GM18526 (cell line): ENCODE results near the gene IL21R.

Experiments
- POLR2A ChIP-seq: IDR thresholded peaks from 3 replicates; pipeline ENCODE4 v1.6.1; 2011; ENCODE audit not compliant: insufficient read length; ENCODE audit errors: extremely low read depth

Gene IL21R

GRCh38 chr16:27426423-27427408, 24.7 kb downstream of the IL21R start:
- peak; percentile 84 for TF ChIP-seq POLR2A

DNA sequence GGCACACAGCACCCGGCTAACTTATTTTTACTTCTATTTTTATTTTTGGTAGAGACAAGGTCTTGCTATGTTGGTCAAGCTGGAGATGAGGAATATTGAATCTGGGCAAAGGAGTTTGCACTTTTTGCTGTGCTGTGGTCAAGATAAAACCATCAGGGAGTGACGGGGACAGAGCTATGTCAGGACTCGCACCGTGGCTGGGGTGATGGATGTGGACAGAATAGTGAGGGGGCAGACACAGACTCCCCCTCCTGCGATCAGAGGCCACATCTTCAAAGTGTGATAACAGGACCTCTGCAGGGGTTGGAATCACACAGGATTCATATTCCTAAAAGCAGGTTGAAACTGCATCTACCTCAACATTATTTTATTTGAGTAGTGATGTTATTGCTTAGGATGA, 25.6 kb downstream of the IL21R start:
- no peak for TF ChIP-seq POLR2A

- TF ChIP-seq POLR2A, result no peak
Measured at GRCh38 chr16:27428026-27428785, 26.2 kb downstream of the IL21R start.

- TF ChIP-seq POLR2A, result no peak
Measured at GRCh38 chr16:27429330-27429871, 27.4 kb downstream of the IL21R start.

DNA sequence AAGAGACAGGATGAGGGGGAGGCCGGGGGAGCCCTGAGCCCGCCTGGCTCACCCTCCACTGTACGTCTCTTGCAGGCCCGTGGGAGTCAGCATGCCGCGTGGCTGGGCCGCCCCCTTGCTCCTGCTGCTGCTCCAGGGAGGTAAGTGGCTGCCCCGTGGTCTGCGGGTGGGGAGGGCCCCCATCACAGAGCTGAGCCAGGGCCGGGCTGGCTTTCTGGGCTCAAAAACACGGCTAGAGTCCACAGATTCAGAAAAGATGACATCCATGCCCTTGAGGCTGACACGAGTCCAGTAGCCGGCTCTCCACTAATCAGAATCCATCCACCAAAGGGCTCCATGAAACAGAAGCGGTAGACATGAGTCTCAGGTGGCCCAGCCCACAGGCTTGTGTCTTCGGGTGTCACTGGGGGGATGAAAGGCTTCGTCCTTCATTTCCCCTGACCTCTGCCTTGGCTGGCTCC, 28.0 kb downstream of the IL21R start:
- TF ChIP-seq POLR2A, result no peak

DNA sequence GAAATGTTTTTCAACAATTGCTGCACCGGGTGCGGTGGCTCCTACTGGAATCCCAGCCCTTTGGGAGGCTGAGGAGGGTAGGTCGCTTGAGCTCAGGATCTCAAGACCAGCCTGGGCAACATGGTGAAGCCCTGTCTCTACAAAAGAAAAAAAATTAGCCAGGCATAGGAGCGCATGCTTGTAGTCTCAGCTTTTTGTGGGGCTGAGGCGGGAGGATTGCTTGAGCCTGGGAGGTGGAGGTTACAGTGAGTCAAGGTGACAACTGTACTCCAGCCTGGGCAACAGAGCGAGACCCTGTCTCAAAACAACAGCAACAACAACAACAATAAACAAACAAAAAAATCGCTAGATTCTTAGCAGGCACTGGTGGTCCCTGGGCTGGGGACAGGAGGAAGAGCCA, 28.5 kb downstream of the IL21R start:
- no peak for TF ChIP-seq POLR2A

GRCh38 chr16:27430923-27431484, 29.0 kb downstream of the IL21R start:
- peak; percentile 15 for TF ChIP-seq POLR2A

GRCh38 chr16:27431773-27432532, 30.0 kb downstream of the IL21R start:
- no peak for TF ChIP-seq POLR2A

- no peak for TF ChIP-seq POLR2A
Measured at GRCh38 chr16:27432558-27432957, 30.6 kb downstream of the IL21R start.

GRCh38 chr16:27433636-27434035, 31.7 kb downstream of the IL21R start:
- TF ChIP-seq POLR2A, result no peak

DNA sequence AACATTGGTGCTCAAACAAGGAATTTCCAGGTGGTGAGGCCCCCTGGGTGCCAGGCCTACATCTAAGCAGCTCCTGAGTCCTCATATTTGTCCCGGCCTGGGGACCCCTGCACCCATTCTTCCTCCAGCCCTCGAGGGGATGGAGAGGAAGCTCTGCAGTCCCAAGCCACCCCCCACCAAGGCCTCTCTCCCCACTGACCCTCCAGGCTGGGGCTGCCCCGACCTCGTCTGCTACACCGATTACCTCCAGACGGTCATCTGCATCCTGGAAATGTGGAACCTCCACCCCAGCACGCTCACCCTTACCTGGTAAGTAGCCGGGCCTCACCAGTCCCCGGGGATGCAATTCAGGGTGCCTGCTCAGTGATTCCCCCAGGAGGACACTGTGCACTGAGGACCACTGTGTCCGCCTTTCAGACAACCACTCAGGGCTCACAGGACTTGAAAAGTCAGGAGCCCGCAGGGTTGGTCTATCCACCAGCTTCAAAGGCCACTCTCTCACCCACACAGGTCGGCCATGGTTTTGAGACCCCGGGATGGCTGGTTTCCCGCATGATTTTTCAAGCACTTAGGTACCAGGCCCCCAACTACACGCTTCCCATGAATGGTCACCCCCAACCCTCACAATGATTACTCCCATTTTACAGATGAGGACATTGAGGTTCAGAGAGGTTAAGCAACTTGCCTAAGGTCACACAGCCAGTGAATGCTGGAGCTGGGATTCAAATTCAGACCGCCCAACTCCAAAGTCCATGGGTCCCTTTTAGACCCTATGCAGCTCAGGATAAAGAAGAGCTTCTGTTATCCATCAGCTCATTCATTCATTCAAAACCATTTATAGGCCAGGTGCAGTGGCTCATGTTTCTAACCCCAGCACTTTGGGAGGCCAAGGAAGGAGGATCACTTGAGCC, 32.4 kb downstream of the IL21R start:
- TF ChIP-seq POLR2A, result no peak

DNA sequence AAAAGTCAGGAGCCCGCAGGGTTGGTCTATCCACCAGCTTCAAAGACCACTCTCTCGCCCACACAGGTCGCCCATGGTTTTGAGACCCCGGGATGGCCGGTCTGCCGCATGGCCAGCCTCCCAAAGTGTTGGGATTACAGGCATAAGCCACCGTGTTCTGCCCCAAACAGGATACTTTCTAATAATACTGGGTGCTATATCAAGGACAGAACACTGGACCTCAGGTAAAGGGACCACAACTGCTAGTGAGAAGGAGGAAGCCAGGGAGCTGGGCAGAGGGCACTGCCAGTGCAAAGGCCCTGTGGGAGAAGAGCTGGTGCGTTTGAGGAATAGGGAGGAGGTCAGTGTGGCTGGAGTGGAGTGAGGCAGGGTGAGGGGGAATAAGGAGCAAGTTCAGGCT, 34.1 kb downstream of the IL21R start:
- no peak for TF ChIP-seq POLR2A

- no peak for TF ChIP-seq POLR2A
Measured at GRCh38 chr16:27436921-27437650, 35.1 kb downstream of the IL21R start.

- TF ChIP-seq POLR2A, result no peak
Measured at GRCh38 chr16:27437946-27438345, 36.0 kb downstream of the IL21R start.
